AG09309 (cell line): ENCODE measurements around the gene PKDCC.

ENCODE experiments used
- DNase-seq: peaks from one replicate; pipeline ENCODE4 v3.0.0-alpha.2; 2010; ENCODE audit warnings: low read depth
- H3K4me3 ChIP-seq: 2 replicates; pipeline ENCODE4 v1.5.1; 2011; ENCODE audit warnings: mild to moderate bottlenecking, low read depth, low read length, moderate library complexity; ENCODE audit not compliant: control insufficient read depth
- CTCF ChIP-seq: IDR thresholded peaks from 2 replicates; pipeline ENCODE4 v1.5.1; 2011; ENCODE audit warnings: mild to moderate bottlenecking, low read depth, low read length, inconsistent platforms; ENCODE audit not compliant: insufficient read depth, control insufficient read depth; ENCODE audit errors: missing control alignments

PKDCC gene

DNA sequence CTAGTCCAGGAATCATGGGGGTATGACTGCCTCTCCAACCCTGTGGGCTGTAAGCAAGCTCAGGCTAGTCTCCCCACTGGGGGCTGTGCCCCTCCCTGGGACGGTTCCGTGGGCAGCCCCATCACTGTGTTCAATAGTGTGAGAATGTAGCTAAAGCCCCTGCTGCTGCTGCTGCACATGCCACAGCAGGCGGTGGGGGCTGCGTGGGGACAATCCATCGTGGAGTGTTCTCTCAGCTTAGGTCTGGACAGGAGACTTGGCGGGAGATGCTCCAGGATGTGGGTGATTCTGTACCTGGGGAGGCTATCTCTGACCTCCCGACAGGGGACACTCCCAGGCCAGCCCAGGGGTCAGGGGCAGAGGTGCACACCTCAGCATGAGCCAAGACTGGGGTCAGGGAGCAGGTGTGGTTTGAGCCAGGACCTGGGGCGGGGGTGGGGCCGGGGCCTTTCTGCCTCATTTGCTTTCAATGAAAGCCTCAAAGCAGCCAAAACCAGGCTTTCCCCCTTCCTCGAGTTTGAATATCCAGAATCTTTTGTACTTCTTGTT is 10.2 kb downstream of the PKDCC start:
- no peak for TF ChIP-seq CTCF

GRCh38 chr2:42059261-42059898 is 11.6 kb downstream of the PKDCC start:
- DNase-seq: no peak
- H3K4me3 ChIP-seq: no peak overlapping the region
- no peak for TF ChIP-seq CTCF

More for the DNA sequence above, 10.2 kb downstream of the PKDCC start:
- H3K4me3 ChIP-seq: no peak overlapping the region
- no peak for DNase-seq

- no peak overlapping the region for H3K4me3 ChIP-seq
- no peak for DNase-seq
- no peak for TF ChIP-seq CTCF
These were observed 12.2 kb downstream of the PKDCC start for GRCh38 chr2:42060028-42060427.

- no peak overlapping the region for H3K4me3 ChIP-seq
- DNase-seq: no peak
- TF ChIP-seq CTCF: no peak
These were observed 13.1 kb downstream of the PKDCC start for GRCh38 chr2:42060718-42061619.

- TF ChIP-seq CTCF: no peak
- H3K4me3 ChIP-seq: no peak overlapping the region
- DNase-seq: no peak
These were observed 14.0 kb downstream of the PKDCC start for GRCh38 chr2:42061839-42062238.

DNA sequence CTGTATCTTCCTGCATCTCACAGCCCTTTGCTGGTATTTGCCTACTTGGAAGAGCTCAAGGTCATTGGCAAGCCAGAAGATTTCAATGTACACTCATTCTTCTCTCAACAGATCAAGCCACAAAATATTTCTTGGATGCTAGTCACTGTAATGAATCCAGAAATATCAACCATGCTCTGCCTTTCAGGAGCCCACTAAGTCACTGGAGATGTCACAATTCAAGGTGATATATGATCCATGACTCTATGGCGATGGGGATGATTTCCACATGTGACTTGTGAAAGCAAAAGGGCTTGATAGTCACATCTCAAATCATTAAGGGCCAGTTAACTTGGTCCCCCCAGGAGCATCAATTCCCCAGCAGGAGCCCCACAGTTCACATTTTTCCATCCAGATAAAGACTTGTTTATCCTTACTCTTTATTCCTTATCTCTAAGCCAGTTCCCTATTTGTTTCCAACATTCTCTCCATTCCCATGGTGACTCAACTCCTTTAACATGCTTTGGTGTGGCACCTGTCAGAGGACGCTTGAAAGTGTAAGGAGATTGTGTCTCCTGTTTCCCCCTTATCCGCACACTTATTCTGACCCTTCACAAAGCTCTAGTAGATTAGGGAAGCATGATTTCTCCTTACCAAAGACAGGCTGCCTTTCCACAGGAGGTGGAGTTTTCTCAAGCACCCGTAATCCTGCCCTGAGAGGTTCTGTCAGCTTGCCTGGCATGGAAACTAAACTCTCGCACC is 15.8 kb downstream of the PKDCC start:
- DNase-seq: peak; percentile 48
- TF ChIP-seq CTCF: no peak
- H3K4me3 ChIP-seq: no peak overlapping the region
